GM10266 (cell line): Measurements from ENCODE around the gene RYR3.

Experiments
- DNase-seq: peaks from one replicate; pipeline ENCODE4 v3.0.0; 2012; ENCODE audit errors: extremely low spot score
- CTCF ChIP-seq: IDR thresholded peaks from 2 replicates; pipeline ENCODE4 v1.5.1; 2012; ENCODE audit warnings: mild to moderate bottlenecking, low read depth; ENCODE audit not compliant: control insufficient read depth, insufficient read depth; ENCODE audit errors: missing control alignments

RYR3 gene

GRCh38 chr15:33341953-33342352, 31.2 kb downstream of the RYR3 start:
- no peak for DNase-seq
- no peak for TF ChIP-seq CTCF

- DNase-seq = no peak
- no peak for TF ChIP-seq CTCF
Measured at GRCh38 chr15:33343275-33343674, 32.5 kb downstream of the RYR3 start.

DNA sequence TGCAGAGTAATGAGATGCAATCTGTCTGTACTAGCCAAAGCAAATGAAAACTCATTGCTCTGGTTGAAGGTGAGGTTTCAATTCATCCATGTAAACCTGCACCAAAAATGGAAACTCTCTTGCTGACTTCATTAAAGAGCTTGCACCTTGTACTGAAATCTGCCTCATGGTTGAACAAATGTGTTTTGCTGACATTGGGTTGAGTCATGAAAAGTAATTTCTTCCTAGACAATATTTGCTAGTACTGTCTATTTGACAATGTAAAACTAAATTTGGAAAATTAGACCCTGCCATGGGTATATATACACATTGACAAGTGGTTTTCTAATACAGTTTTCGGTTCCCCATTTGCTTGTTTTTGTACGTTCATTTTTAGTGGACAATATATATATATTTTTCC, 33.3 kb downstream of the RYR3 start:
- TF ChIP-seq CTCF = no peak
- no peak for DNase-seq

GRCh38 chr15:33344530-33344929, 33.8 kb downstream of the RYR3 start:
- no peak for TF ChIP-seq CTCF
- DNase-seq = no peak

- TF ChIP-seq CTCF = no peak
- no peak for DNase-seq
Measured at GRCh38 chr15:33354411-33354810, 43.6 kb downstream of the RYR3 start.

DNA sequence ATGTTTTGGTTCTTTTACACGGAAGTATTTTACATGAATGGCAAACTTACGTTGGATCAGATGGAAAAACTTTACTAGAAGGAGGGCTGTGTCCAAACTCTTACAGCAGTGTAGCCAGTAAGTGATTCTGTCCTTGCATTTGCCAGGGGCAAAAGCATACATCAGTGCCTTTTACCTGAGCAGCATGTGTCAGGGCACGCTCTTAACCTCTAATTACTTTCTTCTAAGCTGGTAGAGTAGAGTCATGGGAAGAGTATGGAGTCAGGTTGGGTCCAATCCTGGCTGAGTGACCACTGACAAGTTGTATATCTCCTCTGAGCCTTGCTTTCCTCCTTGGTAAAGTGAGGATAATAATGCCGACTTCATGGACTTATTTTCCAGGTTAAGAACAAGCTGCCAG, 47.1 kb downstream of the RYR3 start:
- DNase-seq = no peak
- TF ChIP-seq CTCF = no peak

GRCh38 chr15:33358306-33358705, 47.5 kb downstream of the RYR3 start:
- no peak for DNase-seq
- no peak for TF ChIP-seq CTCF
